Loucy (cell line): Measurements from ENCODE around the gene CZIB.

Experiments used
- H2AFZ ChIP-seq: fragments of 200-600 bp; sonication (generic); 2 replicates; pipeline ENCODE4 v1.6.0; 2016; ENCODE audit warnings: antibody characterized with exemption, mild to moderate bottlenecking, low read length, moderate library complexity
- H3F3A ChIP-seq: fragments of 200-600 bp; 2 replicates; pipeline ENCODE4 v1.6.0; 2016; ENCODE audit warnings: antibody characterized with exemption, low read depth, mild to moderate bottlenecking
- H3K27me3 ChIP-seq: fragments of 200-600 bp; sonication (generic); 2 replicates; pipeline ENCODE4 v1.6.1; 2014; ENCODE audit warnings: low read length, mild to moderate bottlenecking; ENCODE audit not compliant: insufficient read depth, poor library complexity, severe bottlenecking
- H3K36me3 ChIP-seq: fragments of 200-600 bp; sonication (generic); 2 replicates; pipeline ENCODE4 v1.6.1; 2016; ENCODE audit warnings: low read length; ENCODE audit not compliant: insufficient read depth
- H3K4me1 ChIP-seq: fragments of 200-600 bp; sonication (generic); 2 replicates; pipeline ENCODE4 v1.5.1; 2014; ENCODE audit warnings: low read length, mild to moderate bottlenecking; ENCODE audit not compliant: insufficient read depth, poor library complexity, severe bottlenecking
- H3K4me2 ChIP-seq: fragments of 200-600 bp; sonication (generic); 2 replicates; pipeline ENCODE4 v1.6.0; 2014; ENCODE audit warnings: antibody characterized with exemption, low read length, low read depth, mild to moderate bottlenecking; ENCODE audit not compliant: poor library complexity, severe bottlenecking
- H3K4me3 ChIP-seq: fragments of 200-600 bp; sonication (generic); 2 replicates; pipeline ENCODE4 v1.5.1; 2014; ENCODE audit warnings: low read length, mild to moderate bottlenecking, mixed read lengths; ENCODE audit not compliant: poor library complexity, severe bottlenecking
- H3K79me2 ChIP-seq: fragments of 200-600 bp; sonication (generic); 2 replicates; pipeline ENCODE4 v1.6.1; 2014; ENCODE audit warnings: low read length; ENCODE audit not compliant: insufficient read depth
- H3K9ac ChIP-seq: fragments of 200-600 bp; sonication (generic); 2 replicates; pipeline ENCODE4 v1.6.0; 2014; ENCODE audit warnings: mild to moderate bottlenecking, low read depth, low read length, moderate library complexity; ENCODE audit not compliant: poor library complexity, severe bottlenecking
- H3K9me2 ChIP-seq: fragments of 200-600 bp; sonication (generic); replicated peaks from 2 replicates; pipeline ENCODE4 v1.6.1; 2016; ENCODE audit warnings: low read depth, low read length, mixed read lengths
- H3K9me3 ChIP-seq: fragments of 200-600 bp; sonication (generic); 2 replicates; pipeline ENCODE4 v1.6.1; 2014; ENCODE audit warnings: mild to moderate bottlenecking, antibody characterized with exemption, low read length, low read depth; ENCODE audit not compliant: insufficient read depth
- H4K20me1 ChIP-seq: fragments of 200-600 bp; sonication (generic); 2 replicates; pipeline ENCODE4 v1.6.0; 2014; ENCODE audit warnings: antibody characterized with exemption, low read length, mild to moderate bottlenecking; ENCODE audit not compliant: insufficient read depth, poor library complexity, severe bottlenecking
- CTCF ChIP-seq: fragments of 200-600 bp; sonication (generic); conservative IDR thresholded peaks from 2 replicates; pipeline ENCODE4 v1.5.1; 2014; ENCODE audit warnings: mild to moderate bottlenecking, antibody characterized with exemption, low read length
- EZH2phosphoT487 ChIP-seq: fragments of 200-600 bp; IDR thresholded peaks from 2 replicates; pipeline ENCODE4 v1.6.1; 2018; ENCODE audit warnings: antibody characterized with exemption, mild to moderate bottlenecking, moderate library complexity, borderline replicate concordance

CZIB gene

GRCh38 chr1:53249706-53250105 is 29.3 kb upstream of the CZIB start:
- Histone ChIP-seq H3K27me3 (no peaks in the 10 kb centered on the region), H3K9me3 (no peaks in the 10 kb centered on the region)

GRCh38 chr1:53246261-53247134 is 26.1 kb upstream of the CZIB start:
- H3K4me2 ChIP-seq, result no peak overlapping the region

More at GRCh38 chr1:53249706-53250105, 29.3 kb upstream of the CZIB start:
- Histone ChIP-seq H3K9ac (no peak overlapping the region), H3K79me2 (no peaks in the 10 kb centered on the region), H3K4me2 (no peak overlapping the region), H3K4me1 (no peaks in the 10 kb centered on the region), H2AFZ (no peak overlapping the region), H3F3A (no peaks in the 10 kb centered on the region), H3K4me3 (no peak overlapping the region), H3K9me2 (no peaks in the 10 kb centered on the region), H3K36me3 (peaks cover 64% of the 10 kb centered on the region; the same call in 1 of the 2 replicates), H4K20me1 (no peaks in the 10 kb centered on the region)
- TF ChIP-seq CTCF (no peak), EZH2phosphoT487 (no peak)

GRCh38 chr1:53244141-53244540 is 23.7 kb upstream of the CZIB start:
- Histone ChIP-seq H3K9ac (no peak overlapping the region), H3F3A (no peaks in the 10 kb centered on the region), H3K9me3 (no peaks in the 10 kb centered on the region), H3K4me1 (no peaks in the 10 kb centered on the region), H2AFZ (no peak overlapping the region), H3K4me2 (no peak overlapping the region), H3K27me3 (no peaks in the 10 kb centered on the region), H3K36me3 (peaks cover 36% of the 10 kb centered on the region; the same call in 1 of the 2 replicates), H3K4me3 (no peak overlapping the region), H3K9me2 (no peaks in the 10 kb centered on the region), H4K20me1 (no peaks in the 10 kb centered on the region), H3K79me2 (no peaks in the 10 kb centered on the region)
- TF ChIP-seq EZH2phosphoT487, result no peak
- TF ChIP-seq CTCF, result no peak

More at GRCh38 chr1:53246261-53247134, 26.1 kb upstream of the CZIB start:
- no peak for TF ChIP-seq EZH2phosphoT487
- TF ChIP-seq CTCF, result no peak
- Histone ChIP-seq H3K9ac (no peak overlapping the region), H3K9me3 (no peaks in the 10 kb centered on the region), H3K4me1 (no peaks in the 10 kb centered on the region), H3K79me2 (no peaks in the 10 kb centered on the region), H3F3A (no peaks in the 10 kb centered on the region), H3K4me3 (no peak overlapping the region), H3K9me2 (no peaks in the 10 kb centered on the region), H3K36me3 (peaks cover 59% of the 10 kb centered on the region; the same call in 1 of the 2 replicates), H2AFZ (no peak overlapping the region), H3K27me3 (no peaks in the 10 kb centered on the region), H4K20me1 (no peaks in the 10 kb centered on the region)
